VCaP (cell line): ENCODE results near the gene TAMM41.

Source experiments
- H3K27ac ChIP-seq: fragments of 450-650 bp; 2 replicates; pipeline ENCODE4 v1.5.1; 2017
- CTCF ChIP-seq: fragments of 450-650 bp; conservative IDR thresholded peaks from 2 replicates; pipeline ENCODE4 v1.5.1; 2017; ENCODE audit warnings: mild to moderate bottlenecking, moderate library complexity

TAMM41 gene

DNA sequence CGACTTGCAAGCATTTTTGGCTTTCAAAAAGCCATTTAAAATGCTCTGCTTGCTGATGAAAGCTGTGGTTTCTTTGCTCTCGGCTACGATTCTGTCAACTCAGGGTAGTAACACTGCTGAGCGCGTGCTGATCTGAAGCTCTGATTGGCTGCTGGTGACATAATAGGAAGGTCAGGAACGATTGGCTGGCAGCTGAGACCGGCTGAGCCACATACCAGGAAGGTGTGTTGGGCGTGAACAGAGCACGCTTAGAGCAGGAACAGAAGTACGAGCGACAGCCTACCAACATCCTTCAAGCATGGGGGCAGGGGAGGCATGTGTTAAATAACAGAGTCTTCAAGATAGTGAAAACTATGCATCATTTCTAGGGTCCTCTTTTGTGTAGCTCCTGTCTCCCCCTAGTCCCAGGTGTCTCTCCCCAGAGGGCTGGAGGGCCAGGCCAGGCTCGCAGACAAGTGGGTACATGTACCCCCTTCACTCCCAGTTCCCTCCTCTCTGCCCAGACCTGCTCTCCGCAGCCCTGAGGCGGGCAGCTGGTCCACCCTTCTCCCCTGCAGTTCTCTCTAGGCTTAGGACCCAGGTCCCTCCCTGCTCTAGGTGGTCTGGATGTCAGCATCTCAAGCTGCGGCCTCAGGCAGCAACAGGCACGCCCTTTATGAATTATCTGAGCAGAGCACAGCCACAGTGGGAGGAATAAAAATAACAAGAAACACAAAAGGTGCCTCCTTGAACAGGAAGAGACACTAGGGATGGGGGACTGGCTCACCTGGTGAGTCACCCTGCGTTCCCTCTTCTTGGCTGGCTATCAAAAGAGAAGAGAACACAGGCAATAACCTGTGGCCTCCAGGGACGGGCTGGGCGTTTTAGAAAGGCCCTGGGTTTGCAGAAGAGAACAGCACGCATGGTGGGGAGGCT is 76.0 kb downstream of the TAMM41 start:
- H3K27ac ChIP-seq: peak overlapping the region; percentile 83
- no peak for TF ChIP-seq CTCF

DNA sequence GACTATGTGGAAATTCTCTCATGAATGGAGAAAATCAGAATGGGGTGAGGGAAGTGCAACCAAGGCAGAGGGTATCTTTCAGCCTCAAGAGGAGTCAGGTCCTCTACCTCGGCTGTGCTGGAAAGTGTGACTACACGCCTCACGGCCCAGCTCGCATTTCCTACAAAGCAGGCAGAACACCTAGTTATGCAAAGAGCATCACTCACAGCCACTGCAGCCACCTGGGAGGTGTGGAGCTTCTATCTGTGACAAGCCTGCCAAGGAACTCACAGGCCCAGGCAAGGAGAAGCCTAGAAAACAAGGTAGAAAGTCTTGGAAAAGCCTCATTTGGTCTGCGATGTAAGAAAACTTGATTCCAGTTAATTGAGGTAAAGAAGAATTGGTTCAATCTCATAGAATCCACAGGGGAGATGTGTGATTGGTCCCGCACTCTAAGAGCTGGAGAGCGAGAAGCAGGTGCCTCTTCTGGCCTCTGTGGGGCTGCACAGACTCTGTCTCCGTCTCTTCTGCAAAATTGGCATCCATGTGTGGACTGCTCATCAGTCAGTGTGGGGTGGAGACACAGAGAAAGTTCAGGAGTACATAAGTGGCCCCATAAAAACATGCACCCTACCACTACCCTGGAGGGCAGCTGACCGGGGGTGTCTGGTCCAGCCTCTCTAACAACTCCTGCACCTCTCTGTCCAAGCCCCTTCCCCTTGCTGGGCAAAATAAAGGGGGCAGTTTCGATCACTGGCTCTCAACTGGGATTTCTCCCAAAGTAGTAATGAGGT is 76.8 kb downstream of the TAMM41 start:
- peak overlapping the region; percentile 83 for H3K27ac ChIP-seq
- no peak for TF ChIP-seq CTCF

DNA sequence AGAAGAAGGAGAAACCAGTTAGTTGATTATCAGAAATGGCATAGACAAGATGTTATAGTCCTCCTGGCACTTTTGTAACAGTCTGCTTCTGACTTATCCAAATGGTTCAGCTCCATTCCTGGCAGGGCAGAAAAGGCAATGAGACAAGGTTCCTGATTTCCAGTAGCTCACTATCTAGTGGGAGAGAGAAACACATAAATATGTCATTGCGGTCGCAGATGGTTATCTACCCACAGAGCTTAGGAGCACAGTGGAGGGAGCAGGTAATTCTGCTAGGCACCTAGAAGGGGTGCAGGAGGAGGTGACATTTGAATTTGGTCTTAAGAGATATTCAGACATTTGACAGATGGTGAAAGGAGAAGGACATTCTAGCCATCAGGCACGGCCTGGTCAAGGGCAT is 78.1 kb downstream of the TAMM41 start:
- H3K27ac ChIP-seq: no peak overlapping the region
- no peak for TF ChIP-seq CTCF

GRCh38 chr3:11764931-11765363 is 81.7 kb downstream of the TAMM41 start:
- H3K27ac ChIP-seq: no peak overlapping the region
- no peak for TF ChIP-seq CTCF

DNA sequence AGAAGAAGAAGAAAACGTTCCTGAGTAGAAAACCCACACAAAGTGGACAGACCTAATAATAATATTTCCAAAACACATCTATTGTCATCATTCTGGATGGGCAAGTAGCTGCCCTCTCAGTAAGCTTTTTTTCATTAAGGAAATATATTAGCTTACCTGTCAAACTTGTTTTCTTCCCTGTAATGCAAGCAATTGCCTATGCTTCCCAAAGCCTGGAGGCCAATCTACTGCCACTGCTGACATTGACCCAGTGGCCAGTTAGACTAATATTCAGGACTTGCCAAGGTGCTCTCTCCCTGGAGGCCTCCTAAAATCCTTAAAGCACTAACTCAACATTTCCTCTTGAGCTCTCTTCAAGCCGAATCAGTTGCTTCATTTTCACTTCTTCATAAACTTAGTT is 86.7 kb downstream of the TAMM41 start:
- no peak for TF ChIP-seq CTCF
- H3K27ac ChIP-seq: peak overlapping the region; percentile 34; the same call in 1 of the 2 replicates

DNA sequence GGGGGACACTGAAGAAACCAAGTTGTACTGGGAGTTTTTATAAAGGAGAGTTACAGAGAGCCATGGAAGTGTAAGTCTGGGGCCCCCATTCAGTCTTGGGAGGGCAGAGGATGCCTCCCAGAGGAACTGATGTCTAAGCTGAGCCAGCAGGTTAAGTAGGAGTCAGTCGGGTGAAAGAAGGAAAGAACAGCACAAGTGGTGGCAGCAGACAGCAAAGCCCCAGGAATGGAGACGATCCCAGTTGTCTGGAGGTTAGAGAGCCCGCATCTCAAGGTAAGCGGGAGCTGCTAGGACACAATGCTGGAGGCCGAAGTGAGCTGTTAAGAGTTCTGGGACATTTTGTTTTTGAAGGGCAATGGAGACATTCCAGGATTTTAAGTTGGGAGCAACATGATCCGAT is 88.8 kb downstream of the TAMM41 start:
- TF ChIP-seq CTCF: no peak
- no peak overlapping the region for H3K27ac ChIP-seq

- TF ChIP-seq CTCF: no peak
Measured at GRCh38 chr3:11757441-11757875, 89.2 kb downstream of the TAMM41 start.

More at GRCh38 chr3:11757441-11757875, 89.2 kb downstream of the TAMM41 start:
- H3K27ac ChIP-seq: no peak overlapping the region
